Fibroblast of peridontal ligament (primary cell): Measurements from ENCODE around the gene TMEM174.

Experiments used
- DNase-seq: peaks from one replicate; pipeline ENCODE4 v3.0.0-alpha.2; 2010; ENCODE audit errors: extremely low read depth

Gene TMEM174

DNA sequence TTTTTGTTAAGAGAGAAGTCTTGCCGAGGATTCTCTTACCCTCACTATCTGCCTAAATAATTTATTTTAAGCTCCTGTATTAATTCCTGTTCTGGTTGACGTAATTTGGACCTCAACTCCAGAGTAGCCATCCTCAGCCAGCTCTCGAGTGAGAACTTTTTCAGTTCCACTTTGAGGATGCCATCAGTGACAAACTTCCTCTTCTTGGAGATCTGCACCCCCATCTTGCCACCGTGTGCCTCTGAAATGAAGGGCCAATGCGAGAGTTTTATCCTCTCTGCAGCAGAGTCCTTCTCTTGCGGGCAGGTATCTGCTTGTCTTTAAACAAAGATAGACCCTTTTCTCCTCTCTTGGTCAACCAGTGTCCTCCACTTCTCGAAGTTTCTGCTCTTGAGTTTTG is 19.5 kb upstream of the TMEM174 start:
- no peak for DNase-seq

- DNase-seq = no peak
These were observed 18.6 kb upstream of the TMEM174 start for GRCh38 chr5:73154208-73155006.

DNA sequence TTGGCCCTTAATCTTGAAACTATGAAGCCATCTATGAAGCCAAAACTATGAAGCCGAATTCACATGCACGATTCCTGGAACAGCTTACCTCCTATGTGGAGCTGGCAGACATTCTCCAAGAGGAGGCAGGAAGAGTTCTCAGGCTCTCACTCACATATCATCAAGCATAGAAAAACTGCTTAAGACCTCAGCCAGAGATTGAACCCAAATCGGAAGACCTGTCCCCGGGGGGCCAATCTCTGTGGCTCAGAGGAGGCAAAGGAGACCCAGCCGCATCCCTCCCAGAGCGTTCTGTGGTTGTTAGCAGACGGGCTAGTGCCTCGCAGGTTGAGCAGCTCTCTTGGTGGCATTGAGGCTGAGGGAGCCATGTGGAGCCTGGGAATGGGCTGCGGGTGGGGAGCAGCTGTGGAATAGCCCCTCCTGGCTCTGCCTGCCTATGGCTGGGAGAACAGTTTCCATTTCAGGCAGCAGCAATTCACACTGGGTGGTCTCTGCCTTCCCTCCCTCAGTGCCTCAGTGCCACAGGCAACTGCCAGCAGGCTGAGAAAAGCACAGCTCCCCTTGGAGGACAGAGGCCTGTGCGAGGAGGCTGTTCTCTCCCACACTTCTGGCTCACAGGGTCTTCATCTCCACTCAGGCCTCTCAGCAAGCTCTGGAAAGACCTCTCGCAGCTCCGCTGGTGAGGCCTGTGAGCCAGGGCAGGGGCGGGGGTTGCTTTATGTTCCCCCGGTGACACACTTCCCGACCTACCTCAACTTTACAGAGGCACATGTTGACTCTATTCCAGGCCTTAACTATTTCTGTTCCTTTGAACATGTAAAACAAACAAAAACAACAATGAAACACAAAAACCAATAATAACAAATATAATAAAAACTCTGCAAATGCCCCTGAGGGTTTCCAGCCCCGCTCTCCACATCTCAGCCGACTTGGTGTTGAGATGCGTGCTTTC is 17.4 kb upstream of the TMEM174 start:
- no peak for DNase-seq

DNA sequence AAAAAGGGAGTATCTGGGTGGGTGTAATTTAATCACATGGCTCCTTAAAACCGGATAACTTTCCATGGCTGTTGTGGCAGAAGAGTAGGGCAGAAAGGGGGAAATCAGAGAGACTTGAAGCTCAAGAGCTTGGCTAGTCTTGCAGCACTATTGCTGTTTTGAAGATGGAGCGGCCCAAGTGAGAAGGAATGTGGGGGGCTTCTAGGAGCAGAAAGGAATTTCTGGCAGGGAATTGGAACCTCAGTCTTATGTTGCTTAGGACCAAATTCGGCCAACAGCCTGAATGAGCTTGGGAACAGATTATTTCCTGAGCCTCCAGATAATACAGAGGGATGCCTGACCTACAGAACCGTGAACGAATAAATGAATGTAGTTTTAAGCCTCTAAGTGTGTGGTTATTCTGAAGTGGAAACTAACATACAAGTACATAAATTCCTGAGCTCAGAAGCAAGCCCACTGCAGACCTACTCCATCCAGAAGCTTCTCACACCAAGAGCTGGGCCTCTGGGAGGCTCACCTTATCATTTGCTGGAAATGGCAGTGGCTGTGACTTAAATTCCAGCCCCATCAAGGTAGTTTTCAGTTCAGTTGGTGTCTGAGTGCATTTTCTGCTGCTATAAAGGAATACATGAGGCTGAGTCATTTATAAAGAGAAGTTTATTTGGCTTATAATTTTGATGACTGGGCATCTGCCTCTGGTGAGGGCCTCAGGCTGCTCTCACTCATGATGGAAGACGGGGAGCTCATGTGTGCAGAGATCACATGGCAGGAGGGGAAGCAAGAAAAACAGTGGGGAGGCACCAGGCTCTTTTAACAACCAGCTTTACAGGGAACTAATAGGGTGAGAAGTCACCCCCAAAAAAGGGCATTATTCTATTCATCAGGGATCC is 15.3 kb upstream of the TMEM174 start:
- no peak for DNase-seq

DNA sequence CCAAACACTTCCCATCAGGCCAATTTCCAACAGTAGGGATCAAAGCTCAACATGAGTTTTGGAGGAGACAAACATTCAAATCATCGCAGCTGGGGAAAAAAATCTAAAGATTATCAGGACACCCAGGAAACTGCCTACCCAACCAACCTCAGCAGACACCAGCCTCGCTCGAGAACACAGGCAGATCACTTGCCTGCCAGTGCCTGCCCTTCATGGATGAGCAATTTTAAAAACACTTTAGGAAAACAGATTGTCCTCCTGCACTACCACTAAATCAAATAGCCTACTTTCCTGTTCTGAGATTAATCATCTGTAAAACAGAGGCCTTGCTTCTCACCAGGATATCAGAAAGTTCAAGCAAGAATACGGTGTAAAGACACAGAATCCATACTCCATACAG is 14.7 kb upstream of the TMEM174 start:
- DNase-seq = no peak

DNA sequence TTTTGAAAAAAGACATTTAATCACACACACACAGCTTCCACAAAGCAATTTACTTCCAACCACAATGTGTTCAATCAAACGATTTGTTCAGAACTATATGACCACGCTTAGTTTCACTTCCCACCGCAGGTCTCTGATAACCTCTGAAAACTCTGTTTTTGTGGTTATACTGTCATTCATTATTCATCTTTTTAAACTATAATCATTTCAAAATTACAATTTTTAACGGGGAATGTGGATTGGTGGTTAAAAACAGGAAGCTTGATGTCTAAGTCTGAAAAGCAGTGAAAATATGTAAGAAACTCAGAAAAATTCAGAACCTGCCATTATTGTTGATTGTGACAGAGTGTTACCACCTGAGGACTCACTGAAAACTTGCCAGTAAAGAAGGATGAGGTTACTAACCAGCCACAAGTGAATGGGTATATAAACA is 12.7 kb upstream of the TMEM174 start:
- peak; percentile 50 for DNase-seq

GRCh38 chr5:73170522-73170921 is 2.5 kb upstream of the TMEM174 start:
- DNase-seq = peak; percentile 12

DNA sequence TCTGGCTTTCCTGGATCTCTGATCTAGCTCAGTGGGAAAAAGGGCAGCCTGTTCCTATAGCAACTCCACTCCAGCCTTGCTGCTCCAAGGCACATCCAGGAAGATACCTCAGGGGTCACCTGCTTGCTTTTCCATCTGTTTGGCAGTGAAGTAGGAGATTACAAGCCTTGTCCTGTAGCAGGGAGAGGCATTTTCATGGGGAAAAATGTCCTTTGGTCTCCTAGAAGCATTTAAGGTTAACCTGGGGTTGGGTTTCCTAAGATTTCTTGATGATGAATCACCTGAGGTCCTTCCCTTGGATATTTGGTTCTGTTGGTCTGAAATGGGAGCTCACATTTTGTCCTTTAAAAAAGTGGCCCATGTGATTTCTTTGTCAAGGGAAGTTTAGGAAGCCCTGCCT is 1.5 kb upstream of the TMEM174 start:
- DNase-seq = no peak

DNA sequence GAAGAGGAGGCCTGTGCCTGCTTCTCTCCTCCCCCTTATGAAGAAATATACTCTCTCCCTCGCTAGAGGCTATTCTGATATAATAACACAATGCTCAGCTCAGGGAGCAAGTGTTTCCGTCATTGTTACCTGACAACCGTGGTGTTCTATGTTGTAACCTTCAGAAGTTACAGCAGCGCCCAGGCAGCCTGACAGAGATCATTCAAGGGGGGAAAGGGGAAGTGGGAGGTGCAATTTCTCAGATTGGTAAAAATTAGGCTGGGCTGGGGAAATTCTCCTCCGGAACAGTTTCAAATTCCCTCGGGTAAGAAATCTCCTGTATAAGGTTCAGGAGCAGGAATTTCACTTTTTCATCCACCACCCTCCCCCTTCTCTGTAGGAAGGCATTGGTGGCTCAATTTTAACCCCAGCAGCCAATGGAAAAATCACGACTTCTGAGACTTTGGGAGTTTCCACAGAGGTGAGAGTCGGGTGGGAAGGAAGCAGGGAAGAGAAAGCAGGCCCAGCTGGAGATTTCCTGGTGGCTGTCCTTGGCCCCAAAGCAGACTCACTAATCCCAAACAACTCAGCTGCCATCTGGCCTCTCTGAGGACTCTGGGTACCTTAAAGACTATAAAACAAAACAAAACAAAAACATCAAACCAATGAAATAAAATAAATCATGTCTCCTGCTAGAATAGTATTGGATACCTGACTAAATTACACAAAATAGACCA is 1.3 kb downstream of the TMEM174 start:
- no peak for DNase-seq

GRCh38 chr5:73176250-73176649 is 3.3 kb downstream of the TMEM174 start:
- no peak for DNase-seq

DNA sequence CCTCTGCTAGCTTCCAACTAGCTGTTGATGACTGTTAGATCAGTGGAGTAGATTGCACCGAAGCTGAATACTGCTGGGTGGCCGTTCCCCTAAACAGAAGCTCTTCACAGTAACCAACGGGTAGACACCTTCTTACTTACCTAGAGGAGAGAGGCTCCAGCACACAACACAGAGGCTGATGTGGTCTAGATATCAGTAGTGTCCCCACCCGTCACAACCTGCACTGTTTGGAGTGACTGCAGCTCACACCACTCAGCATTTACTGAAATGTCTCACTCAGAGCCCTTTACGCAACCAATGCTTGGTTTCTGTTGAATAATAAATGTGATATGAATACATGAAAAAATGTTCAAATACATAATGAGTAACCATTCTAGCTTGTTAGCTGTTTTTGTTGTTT is 5.3 kb downstream of the TMEM174 start:
- DNase-seq = no peak

- no peak for DNase-seq
These were observed 6.7 kb downstream of the TMEM174 start for GRCh38 chr5:73179730-73180129.

- no peak for DNase-seq
These were observed 7.6 kb downstream of the TMEM174 start for GRCh38 chr5:73180566-73180965.

GRCh38 chr5:73182307-73182706 is 9.3 kb downstream of the TMEM174 start:
- no peak for DNase-seq

GRCh38 chr5:73183000-73183399 is 10.0 kb downstream of the TMEM174 start:
- no peak for DNase-seq

DNA sequence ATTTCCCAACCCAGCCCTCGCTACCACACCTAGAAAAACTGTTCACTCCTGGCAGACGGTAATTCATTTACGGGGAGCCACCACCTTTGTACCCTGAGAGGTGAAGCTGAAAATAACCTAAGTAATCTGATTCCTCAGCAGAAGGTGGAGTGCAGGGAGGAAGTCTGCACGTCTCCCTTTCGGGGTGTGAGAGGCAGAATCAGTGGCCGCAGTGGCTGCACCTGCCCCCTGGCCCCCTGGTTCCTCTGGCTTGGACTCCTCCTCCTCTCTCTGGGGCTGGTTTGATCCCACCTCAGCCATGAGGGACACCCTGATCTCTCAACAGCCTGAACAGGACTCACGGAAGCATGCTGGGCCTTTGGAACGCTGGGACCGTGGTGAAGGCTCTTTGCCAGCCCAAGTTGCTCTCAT is 10.5 kb downstream of the TMEM174 start:
- DNase-seq = no peak

GRCh38 chr5:73186976-73187375 is 14.0 kb downstream of the TMEM174 start:
- no peak for DNase-seq

GRCh38 chr5:73188764-73189531 is 16.0 kb downstream of the TMEM174 start:
- peak; percentile 89 for DNase-seq

DNA sequence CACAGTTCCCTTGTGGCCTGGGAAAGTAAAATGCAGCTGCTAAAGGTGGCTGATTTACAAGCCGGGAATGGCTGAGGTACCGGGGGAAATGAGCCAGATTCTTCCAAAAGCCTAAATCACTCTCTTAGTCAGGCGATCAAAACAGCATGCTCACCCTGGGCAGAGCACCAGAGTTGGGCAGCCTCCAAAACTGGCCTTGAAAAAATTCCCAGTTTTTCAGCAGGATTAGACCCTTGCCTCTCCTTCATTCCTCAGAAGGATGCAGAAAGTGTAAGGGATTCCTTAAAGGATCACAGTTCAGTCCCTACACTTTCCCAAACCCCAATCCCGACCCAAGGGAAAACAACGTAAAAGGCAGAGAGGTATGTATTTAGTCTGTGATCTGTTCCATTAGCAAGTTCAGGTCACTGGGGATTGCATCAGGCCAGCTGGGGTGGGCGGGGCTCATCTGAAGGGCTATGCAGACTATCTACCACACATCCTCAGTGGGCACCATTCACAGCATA is 16.9 kb downstream of the TMEM174 start:
- peak; percentile 93 for DNase-seq

- no peak for DNase-seq
These were observed 19.4 kb downstream of the TMEM174 start for GRCh38 chr5:73192370-73192769.
